ENCODE results near the gene LAMTOR4. TPM values are rescaled to one million over a fixed set of nuclear protein-coding genes. Genes with fewer than 3 reads are reported as not detected.

LAMTOR4 gene
- polyA plus RNA-seq, 1 donor (not counting 4 experiments of a cell fraction or from before 2014, with no cell fraction given), result 99.2 TPM

DNA sequence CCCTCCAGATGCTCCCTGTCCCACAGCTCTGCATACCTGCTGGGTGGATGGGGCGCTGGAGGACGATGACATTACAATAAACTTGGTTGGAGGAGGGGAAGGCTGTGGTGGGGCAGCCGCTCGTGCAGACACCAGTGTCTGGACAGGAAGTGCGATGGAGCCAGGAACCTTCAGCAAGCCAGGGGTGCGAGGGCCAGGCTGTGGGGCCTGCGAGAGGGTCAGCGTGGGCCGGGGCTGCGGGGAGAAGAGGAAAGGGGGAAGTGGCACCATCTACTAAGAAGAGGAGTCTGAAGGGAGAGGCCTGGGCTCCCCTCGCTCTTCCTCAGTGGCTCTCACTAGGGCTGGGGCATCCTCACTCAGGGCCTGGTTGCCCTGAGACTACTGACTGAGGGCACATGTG lies 40.8 kb upstream of the LAMTOR4 start:
- Histone ChIP-seq H3K9ac (ENCODE audit: control insufficient read depth, extremely low read depth, insufficient read depth, low read length) (no peak overlapping the region), H3K79me2 (ENCODE audit: control insufficient read depth, insufficient read depth, low read length) (no peaks in the 10 kb centered on the region), H3K9me1 (ENCODE audit: control insufficient read depth, extremely low read depth, insufficient read depth, low read length) (no peaks in the 10 kb centered on the region), H3K4me2 (ENCODE audit: control insufficient read depth, extremely low read depth, insufficient read depth, low read depth, low read length) (no peak overlapping the region), H2AFZ (ENCODE audit: control insufficient read depth, low read length) (no peak overlapping the region), H3K36me3 (ENCODE audit: control insufficient read depth in 2 of 2, extremely low read depth in 1 of 2, insufficient read depth in 2 of 2, low read length in 2 of 2) (peaks cover 10 to 46% of the 10 kb centered on the region in 2 experiments), H3K27ac (ENCODE audit: control insufficient read depth, insufficient read depth, low read length) (no peak overlapping the region), H3K4me3 (ENCODE audit: control insufficient read depth in 2 of 3, extremely low read depth in 1 of 3, insufficient read depth in 2 of 3, low read depth in 1 of 3, low read length in 3 of 3) (no peak overlapping the region), H3K9me3 (ENCODE audit: control insufficient read depth, low read depth, low read length) (no peaks in the 10 kb centered on the region), H3K4me1 (ENCODE audit: control insufficient read depth, extremely low read depth, insufficient read depth, low read length) (no peaks in the 10 kb centered on the region), H3K27me3 (ENCODE audit: control insufficient read depth, extremely low read depth, insufficient read depth, low read length) (no peaks in the 10 kb centered on the region), H4K20me1 (ENCODE audit: control insufficient read depth, extremely low read depth, insufficient read depth, low read length) (no peaks in the 10 kb centered on the region)
- TF ChIP-seq EZH2 (IDR thresholded peaks at IDR 0.05; ENCODE audit: low read length), result no peak
- TF ChIP-seq, protein P1, sequence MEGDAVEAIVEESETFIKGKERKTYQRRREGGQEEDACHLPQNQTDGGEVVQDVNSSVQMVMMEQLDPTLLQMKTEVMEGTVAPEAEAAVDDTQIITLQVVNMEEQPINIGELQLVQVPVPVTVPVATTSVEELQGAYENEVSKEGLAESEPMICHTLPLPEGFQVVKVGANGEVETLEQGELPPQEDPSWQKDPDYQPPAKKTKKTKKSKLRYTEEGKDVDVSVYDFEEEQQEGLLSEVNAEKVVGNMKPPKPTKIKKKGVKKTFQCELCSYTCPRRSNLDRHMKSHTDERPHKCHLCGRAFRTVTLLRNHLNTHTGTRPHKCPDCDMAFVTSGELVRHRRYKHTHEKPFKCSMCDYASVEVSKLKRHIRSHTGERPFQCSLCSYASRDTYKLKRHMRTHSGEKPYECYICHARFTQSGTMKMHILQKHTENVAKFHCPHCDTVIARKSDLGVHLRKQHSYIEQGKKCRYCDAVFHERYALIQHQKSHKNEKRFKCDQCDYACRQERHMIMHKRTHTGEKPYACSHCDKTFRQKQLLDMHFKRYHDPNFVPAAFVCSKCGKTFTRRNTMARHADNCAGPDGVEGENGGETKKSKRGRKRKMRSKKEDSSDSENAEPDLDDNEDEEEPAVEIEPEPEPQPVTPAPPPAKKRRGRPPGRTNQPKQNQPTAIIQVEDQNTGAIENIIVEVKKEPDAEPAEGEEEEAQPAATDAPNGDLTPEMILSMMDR (optimal IDR thresholded peaks at IDR 0.05 in 1 of 3, IDR thresholded peaks at IDR 0.05 in 1 of 3, conservative IDR thresholded peaks at IDR 0.05 in 1 of 3; ENCODE audit: extremely low read depth in 1 of 3, insufficient read depth in 2 of 3, low read length in 3 of 3), result no peak
- DNase-seq (ENCODE audit: low read depth, low spot score) (no peak), FAIRE-seq (no peak)
- dilution Hi-C loops (cut with MboI; ENCODE audit: extremely low pct_ligation_motif_present, low sequenced_read_pairs), result no loop called here

DNA sequence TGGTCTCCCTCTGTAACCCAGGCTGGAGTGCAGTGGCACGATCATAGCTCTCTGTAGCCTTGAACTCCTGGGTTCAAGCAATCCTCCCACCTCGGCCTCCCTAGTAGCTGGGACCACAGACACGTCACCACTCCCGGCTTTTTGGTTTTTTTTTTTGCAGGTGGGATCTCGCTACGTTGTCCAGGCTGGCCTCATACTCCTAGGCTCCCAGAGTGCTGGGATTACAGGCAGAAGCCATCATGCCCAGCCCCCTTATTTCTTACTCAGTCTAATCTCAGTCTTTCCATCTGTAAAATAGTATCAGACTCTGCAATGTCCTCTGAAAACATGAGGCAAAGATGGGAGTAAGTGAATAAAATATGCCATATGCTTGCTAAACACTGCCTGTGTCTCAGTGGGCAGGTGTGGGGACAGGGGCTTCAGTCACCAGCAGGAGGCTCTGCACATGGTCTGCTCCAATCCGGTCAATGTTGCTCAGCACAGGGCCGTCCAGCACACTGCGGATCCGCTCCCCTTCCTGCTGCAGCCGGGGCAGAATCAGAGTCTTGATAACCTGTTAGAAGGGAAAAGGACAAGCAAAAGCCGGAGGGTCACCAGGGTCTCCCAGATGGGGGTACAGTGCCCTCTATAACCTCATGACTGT lies 39.1 kb upstream of the LAMTOR4 start:
- Histone ChIP-seq H3K79me2 (ENCODE audit: control insufficient read depth, insufficient read depth, low read length) (no peaks in the 10 kb centered on the region), H3K36me3 (ENCODE audit: control insufficient read depth in 2 of 2, extremely low read depth in 1 of 2, insufficient read depth in 2 of 2, low read length in 2 of 2) (peaks cover 17 to 44% of the 10 kb centered on the region in 2 experiments), H3K4me1 (ENCODE audit: control insufficient read depth, extremely low read depth, insufficient read depth, low read length) (no peaks in the 10 kb centered on the region), H3K4me2 (ENCODE audit: control insufficient read depth, extremely low read depth, insufficient read depth, low read depth, low read length) (no peak overlapping the region), H3K4me3 (ENCODE audit: control insufficient read depth in 2 of 3, extremely low read depth in 1 of 3, insufficient read depth in 2 of 3, low read depth in 1 of 3, low read length in 3 of 3) (no peak overlapping the region), H4K20me1 (ENCODE audit: control insufficient read depth, extremely low read depth, insufficient read depth, low read length) (no peaks in the 10 kb centered on the region), H2AFZ (ENCODE audit: control insufficient read depth, low read length) (no peak overlapping the region), H3K9ac (ENCODE audit: control insufficient read depth, extremely low read depth, insufficient read depth, low read length) (no peak overlapping the region), H3K27ac (ENCODE audit: control insufficient read depth, insufficient read depth, low read length) (no peak overlapping the region), H3K9me3 (ENCODE audit: control insufficient read depth, low read depth, low read length) (no peaks in the 10 kb centered on the region), H3K9me1 (ENCODE audit: control insufficient read depth, extremely low read depth, insufficient read depth, low read length) (no peaks in the 10 kb centered on the region), H3K27me3 (ENCODE audit: control insufficient read depth, extremely low read depth, insufficient read depth, low read length) (no peaks in the 10 kb centered on the region)
- DNase-seq (ENCODE audit: low read depth, low spot score) (no peak), FAIRE-seq (no peak)
- dilution Hi-C loops (cut with MboI; ENCODE audit: extremely low pct_ligation_motif_present, low sequenced_read_pairs), result no loop called here
- no peak for TF ChIP-seq EZH2 (IDR thresholded peaks at IDR 0.05; ENCODE audit: low read length)
- TF ChIP-seq, protein P1 (optimal IDR thresholded peaks at IDR 0.05 in 1 of 3, IDR thresholded peaks at IDR 0.05 in 1 of 3, conservative IDR thresholded peaks at IDR 0.05 in 1 of 3; ENCODE audit: extremely low read depth in 1 of 3, insufficient read depth in 2 of 3, low read length in 3 of 3), result peak in 1 of 3 experiments; percentile 15

All from keratinocyte (primary cell).